Kidney (tissue), 14 donors: ENCODE data around the gene TAX1BP3. TPM values are rescaled to one million over a fixed set of nuclear protein-coding genes. Genes with fewer than 3 reads are reported as not detected.
A peak's percentile ranks its signal among the peaks of the same experiment; 100 is the strongest.

Experiments
- DNase-seq, 5 donors: peaks; one replicate each; pipeline ENCODE4 v3.0.0-alpha.2; 2013 to 2020
- FAIRE-seq: peaks from 2 replicates; lab custom pipeline; 2012; peaks lifted over from hg19 to GRCh38; lab: Jason Lieb, UNC
- H3K27ac ChIP-seq, 2 donors: one replicate each; pipeline ENCODE4 v1.7.0; 2013; ENCODE audit warnings: low read depth in 2 of 2, low read length in 2 of 2, inconsistent platforms in 1 of 2
- H3K27me3 ChIP-seq: one replicate; pipeline ENCODE4 v1.7.1; 2013; ENCODE audit warnings: low read length, inconsistent platforms; ENCODE audit not compliant: control insufficient read depth, insufficient read depth
- H3K36me3 ChIP-seq, 3 donors: one replicate each; pipeline versions ENCODE4 v1.7.0 to v1.7.1; 2013; ENCODE audit warnings: low read length in 3 of 3, control low read depth in 1 of 3, inconsistent platforms in 1 of 3; ENCODE audit not compliant: insufficient read depth in 3 of 3, control insufficient read depth in 2 of 3
- H3K4me1 ChIP-seq, 3 donors: one replicate each; pipeline versions ENCODE4 v1.7.0 to v1.7.1; 2013; ENCODE audit warnings: low read length in 3 of 3, inconsistent platforms in 1 of 3, low read depth in 1 of 3; ENCODE audit not compliant: control insufficient read depth in 2 of 3, insufficient read depth in 2 of 3
- H3K4me3 ChIP-seq, 3 donors: one replicate each; pipeline versions ENCODE4 v1.7.0 to v1.8.1; 2013; ENCODE audit warnings: low read length in 3 of 3, control low read depth in 1 of 3, inconsistent platforms in 1 of 3
- H3K9ac ChIP-seq, 3 donors: one replicate each; pipeline versions ENCODE4 v1.7.0 to v1.7.1; 2013; ENCODE audit warnings: low read length in 3 of 3, control low read depth in 1 of 3, inconsistent platforms in 1 of 3
- H3K9me3 ChIP-seq, 3 donors: one replicate each; pipeline versions ENCODE4 v1.7.0 to v1.7.1; 2013; ENCODE audit warnings: low read length in 3 of 3, control low read depth in 1 of 3, inconsistent platforms in 1 of 3; ENCODE audit not compliant: control insufficient read depth in 2 of 3, insufficient read depth in 1 of 3
- CTCF ChIP-seq: IDR thresholded peaks from 3 replicates; pipeline ENCODE4 v1.5.1; 2012; ENCODE audit warnings: mild to moderate bottlenecking, moderate library complexity, borderline replicate concordance; ENCODE audit not compliant: insufficient read depth; ENCODE audit errors: extremely low read depth
- intact Hi-C: fragments of 100-400 bp; cut with DNase I; formaldehyde crosslinking; loops from one replicate; pipeline ENCODE4 v1.11.1; 2022
- polyA plus RNA-seq: library from polyadenylated mRNA; stranded (reverse); fragments of 350-450 nt; fragmentation: Illumina TruSeq; extraction: RNeasy Lipid Tissue Mini Kit (QIAGEN cat#74804); gene quantifications from one replicate; pipeline ENCODE4 v1.2.3, GENCODE V29; 2014; ENCODE audit warnings: low read depth, low replicate concordance; ENCODE audit not compliant: insufficient read depth
- total RNA-seq: library from RNA; stranded (reverse); fragmentation: NEBNext Ultra II Directional; extraction: Animal tissue kit (Norgen Biotek cat#: 25700); gene quantifications from one replicate; pipeline ENCODE4 v1.2.1, GENCODE V29; 2021
- donor health status: control.
- donor health status: control.
- donor health status: control.
- donor health status: control.
- donor health status: control.
- donor health status: DM: yes; HTN: yes; CAD: no.
- donor health status: Normal renal cell carcinoma (clear cell type).

TAX1BP3 gene
- total and polyA plus RNA-seq, 2 donors from 2014 or later: 128 to 158 TPM

GRCh38 chr17:3639981-3640596 lies 28.3 kb downstream of the TAX1BP3 start:
- Histone ChIP-seq H3K27ac (peak overlapping the region; percentile 23 to 55), H3K9ac (peak overlapping the region in 1 of 3 donors; percentile 39), H3K27me3 (no peaks in the 10 kb centered on the region), H3K9me3 (no peaks in the 10 kb centered on the region), H3K4me1 (peaks cover 0 to 18% (median 3%) of the 10 kb centered on the region in 3 donors), H3K4me3 (no peak overlapping the region), H3K36me3 (peaks cover 0 to 4% (median 2%) of the 10 kb centered on the region in 3 donors)
- no peak for TF ChIP-seq CTCF
- FAIRE-seq: no peak
- no peak for DNase-seq
- intact Hi-C loops: no loop called here

GRCh38 chr17:3636908-3637373 lies 31.4 kb downstream of the TAX1BP3 start:
- DNase-seq: peak in 2 of 5 donors; percentile 21 to 36
- peak overlapping the region; percentile 39 to 85 (median 82) for H3K9ac ChIP-seq
- TF ChIP-seq CTCF: no peak
- no peak for FAIRE-seq
- peak overlapping the region; percentile 66 to 87 (median 83) for H3K4me3 ChIP-seq
- H3K4me1 ChIP-seq: peaks cover 0 to 20% (median 3%) of the 10 kb centered on the region in 3 donors
- no peaks in the 10 kb centered on the region for H3K27me3 ChIP-seq
- peak overlapping the region; percentile 98 to 99 for H3K27ac ChIP-seq
- intact Hi-C loops: no loop called here
- H3K36me3 ChIP-seq: peaks cover 2 to 4% (median 4%) of the 10 kb centered on the region in 3 donors
- H3K9me3 ChIP-seq: no peaks in the 10 kb centered on the region

GRCh38 chr17:3636154-3636907 lies 32.0 kb downstream of the TAX1BP3 start, which contains the start of the genes CTNS and SHPK:
TSS of gene CTNS (plus strand) at chr17:3636760. CDS start at chr17:3640207, 3,447 bp downstream.
TSS of gene SHPK (minus strand) at chr17:3636250. CDS start at chr17:3636219, 31 bp downstream.
- intact Hi-C loops: no loop called here
- H3K4me1 ChIP-seq: peaks cover 0 to 18% (median 3%) of the 10 kb centered on the region in 3 donors

More at GRCh38 chr17:3636154-3636907, 32.0 kb downstream of the TAX1BP3 start, which contains the start of the genes CTNS and SHPK:
- no peak for FAIRE-seq
- peaks cover 2 to 4% (median 4%) of the 10 kb centered on the region in 3 donors for H3K36me3 ChIP-seq
- no peaks in the 10 kb centered on the region for H3K9me3 ChIP-seq
- H3K27ac ChIP-seq: peak within 1 kb of the TSS; percentile 98 to 99
- DNase-seq: peak; percentile 98 to 99 (median 98)
- TF ChIP-seq CTCF: no peak
- no peaks in the 10 kb centered on the region for H3K27me3 ChIP-seq
- peak within 1 kb of the TSS; percentile 66 to 87 (median 83) for H3K4me3 ChIP-seq
- peak within 1 kb of the TSS; percentile 53 to 85 (median 84) for H3K9ac ChIP-seq
